HG03175 (cell line): ENCODE data around the gene SH3PXD2B.

ENCODE experiments used
- ATAC-seq: cut with Tn5 transposase; IDR thresholded peaks from one replicate; pipeline ENCODE4 v1.9.1; 2021; ENCODE audit warnings: mild to moderate bottlenecking, moderate library complexity; ENCODE audit not compliant: unreplicated experiment

SH3PXD2B gene

GRCh38 chr5:172453986-172454357 lies 353 bp downstream of the SH3PXD2B start:
- no peak for ATAC-seq

GRCh38 chr5:172453206-172453985 lies 929 bp downstream of the SH3PXD2B start:
- no peak for ATAC-seq

GRCh38 chr5:172452398-172453205 lies 1.7 kb downstream of the SH3PXD2B start:
- no peak for ATAC-seq

- ATAC-seq, result no peak
Observed at GRCh38 chr5:172451771-172452197, 2.5 kb downstream of the SH3PXD2B start.

GRCh38 chr5:172450861-172451695 lies 3.2 kb downstream of the SH3PXD2B start:
- no peak for ATAC-seq

GRCh38 chr5:172450453-172450852 lies 3.9 kb downstream of the SH3PXD2B start:
- ATAC-seq, result no peak

- ATAC-seq, result no peak
Observed at GRCh38 chr5:172448999-172449398, 5.3 kb downstream of the SH3PXD2B start.

GRCh38 chr5:172447646-172448365 lies 6.5 kb downstream of the SH3PXD2B start:
- no peak for ATAC-seq

GRCh38 chr5:172446336-172447051 lies 7.8 kb downstream of the SH3PXD2B start:
- ATAC-seq, result no peak

- ATAC-seq, result no peak
Observed at GRCh38 chr5:172445866-172446265, 8.5 kb downstream of the SH3PXD2B start.

- ATAC-seq, result no peak
Observed at GRCh38 chr5:172444626-172445365, 9.5 kb downstream of the SH3PXD2B start.

GRCh38 chr5:172444110-172444510 lies 10.2 kb downstream of the SH3PXD2B start:
- no peak for ATAC-seq

- ATAC-seq, result no peak
Observed at GRCh38 chr5:172443441-172444109, 10.8 kb downstream of the SH3PXD2B start.

- ATAC-seq, result no peak
Observed at GRCh38 chr5:172442592-172442991, 11.7 kb downstream of the SH3PXD2B start.

- no peak for ATAC-seq
Observed at GRCh38 chr5:172441262-172441751, 13.0 kb downstream of the SH3PXD2B start.

- ATAC-seq, result no peak
Observed at GRCh38 chr5:172440486-172440885, 13.8 kb downstream of the SH3PXD2B start.

GRCh38 chr5:172439785-172440477 lies 14.4 kb downstream of the SH3PXD2B start:
- ATAC-seq, result no peak

GRCh38 chr5:172438319-172438668 lies 16.0 kb downstream of the SH3PXD2B start:
- ATAC-seq, result no peak
